Endodermal cell (in vitro differentiated cells): Measurements from ENCODE around the gene NFIL3. TPM values are rescaled to one million over a fixed set of nuclear protein-coding genes. Genes with fewer than 3 reads are reported as not detected.

Experiments
- DNase-seq: peaks from one replicate; pipeline ENCODE4 v3.0.0-alpha.2; 2017
- H3K27ac ChIP-seq: 2 replicates; pipeline ENCODE4 v1.5.1; 2013; ENCODE audit warnings: mild to moderate bottlenecking, low read depth, low read length, moderate library complexity
- H3K27me3 ChIP-seq: 2 replicates; pipeline ENCODE4 v1.6.1; 2013; ENCODE audit warnings: mild to moderate bottlenecking, low read length, moderate library complexity; ENCODE audit not compliant: insufficient read depth, control insufficient read depth, poor library complexity, severe bottlenecking
- H3K36me3 ChIP-seq: 2 replicates; pipeline ENCODE4 v1.7.0; 2013; ENCODE audit warnings: mild to moderate bottlenecking, low read length, moderate library complexity; ENCODE audit not compliant: control insufficient read depth, insufficient read depth
- H3K4me1 ChIP-seq: one replicate; pipeline ENCODE4 v1.7.0; 2013; ENCODE audit warnings: low read length; ENCODE audit not compliant: control insufficient read depth, insufficient read depth
- H3K4me3 ChIP-seq: 2 replicates; pipeline ENCODE4 v1.5.1; 2013; ENCODE audit warnings: mild to moderate bottlenecking, low read length, moderate library complexity
- H3K9ac ChIP-seq: 2 replicates; pipeline ENCODE4 v1.6.1; 2013; ENCODE audit warnings: mild to moderate bottlenecking, low read length, moderate library complexity; ENCODE audit not compliant: poor library complexity, severe bottlenecking; ENCODE audit errors: extremely low read depth
- H3K9me3 ChIP-seq: 2 replicates; pipeline ENCODE4 v1.6.1; 2013; ENCODE audit warnings: mild to moderate bottlenecking, low read length, moderate library complexity; ENCODE audit not compliant: control insufficient read depth
- H3K27ac Mint-ChIP-seq: 2 replicates; pipeline ENCODE4 v1.8.0; 2020; ENCODE audit warnings: mixed read lengths
- H3K27me3 Mint-ChIP-seq: 2 replicates; pipeline ENCODE4 v1.8.0; 2021; ENCODE audit warnings: mild to moderate bottlenecking, mixed read lengths; ENCODE audit not compliant: insufficient read depth
- H3K36me3 Mint-ChIP-seq: 2 replicates; pipeline ENCODE4 v1.8.0; 2020; ENCODE audit warnings: low read depth, mixed read lengths
- H3K4me1 Mint-ChIP-seq: 2 replicates; pipeline ENCODE4 v1.8.0; 2020; ENCODE audit warnings: mixed read lengths
- H3K4me3 Mint-ChIP-seq: 2 replicates; pipeline ENCODE4 v1.8.0; 2020; ENCODE audit warnings: mild to moderate bottlenecking, moderate library complexity, mixed read lengths
- H3K9me3 Mint-ChIP-seq: 2 replicates; pipeline ENCODE4 v1.8.0; 2020; ENCODE audit warnings: mild to moderate bottlenecking, mixed read lengths
- CTCF ChIP-seq: fragments of 200-600 bp; sonication (generic); conservative IDR thresholded peaks from 2 replicates; pipeline ENCODE4 v1.5.0; 2021; ENCODE audit warnings: antibody characterized with exemption, mild to moderate bottlenecking
- WGBS, 2 experiments: methylation state at CpG; one replicate each; pipeline versions ENCODE4 v1.1.5 to v1.1.7; 2013; ENCODE audit warnings: missing lambda C conversion rate in 2 of 2, mixed read lengths in 1 of 2; ENCODE audit not compliant: insufficient coverage in 1 of 2, insufficient read length in 1 of 2; 5-methylcytosine and 5-hydroxymethylcytosine counted together
- total RNA-seq, 2 donors: library from RNA; stranded (reverse); fragmentation: NEBNext Ultra II Directional in 1 of 2; extraction: Animal tissue kit (Norgen Biotek cat#: 25700) in 1 of 2; gene quantifications; 2 replicates in 1 of 2; 3 replicates in 1 of 2; pipeline ENCODE4 v1.2.1, GENCODE V29; 2021

Gene NFIL3
- total RNA-seq, 2 donors from 2014 or later: 13.5 to 17.4 TPM

GRCh38 chr9:91415290-91415689, 8.3 kb downstream of the NFIL3 start:
- WGBS, 2 experiments: 97 to 100% methylated on average over 1 to 3 of the region's 3 CpGs
- no peak overlapping the region for H3K27ac ChIP-seq
- no peak overlapping the region for H3K9ac ChIP-seq
- H3K9me3 ChIP-seq: no peaks in the 10 kb centered on the region
- Mint-ChIP-seq H3K9me3 (no peaks in the 10 kb centered on the region), H3K27ac (no peak overlapping the region), H3K4me3 (no peak overlapping the region), H3K36me3 (peaks cover 4% of the 10 kb centered on the region), H3K4me1 (peaks cover 1% of the 10 kb centered on the region), H3K27me3 (peaks cover 6% of the 10 kb centered on the region)
- TF ChIP-seq CTCF: no peak
- no peaks in the 10 kb centered on the region for H3K4me1 ChIP-seq
- H3K4me3 ChIP-seq: no peak overlapping the region
- peaks cover 6% of the 10 kb centered on the region for H3K36me3 ChIP-seq
- no peak for DNase-seq
- no peaks in the 10 kb centered on the region for H3K27me3 ChIP-seq

DNA sequence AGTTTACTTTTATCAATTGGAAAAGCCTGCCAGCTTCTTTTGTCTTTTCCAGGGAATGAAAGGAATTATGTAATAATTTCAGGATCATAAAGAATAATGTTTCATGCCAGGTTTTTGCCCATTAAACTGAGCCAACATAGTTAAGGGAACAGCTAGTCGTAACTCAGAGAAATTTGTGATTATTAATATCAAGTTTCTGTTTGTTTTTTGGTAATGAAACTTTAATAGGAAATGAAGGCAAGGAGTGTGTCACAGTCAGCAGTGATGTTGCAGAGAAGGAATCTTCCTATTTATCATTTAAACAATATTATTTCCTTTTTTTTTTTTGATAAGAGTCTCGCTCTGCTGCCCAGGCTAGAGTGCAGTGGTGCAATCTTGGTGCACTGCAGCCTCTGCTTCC, 10.7 kb downstream of the NFIL3 start:
- Mint-ChIP-seq H3K9me3 (no peaks in the 10 kb centered on the region), H3K27ac (no peak overlapping the region), H3K4me3 (no peak overlapping the region), H3K27me3 (no peaks in the 10 kb centered on the region), H3K36me3 (peaks cover 18% of the 10 kb centered on the region), H3K4me1 (no peaks in the 10 kb centered on the region)
- WGBS, 2 experiments: 89 to 100% methylated on average over 1 to 2 of the region's 2 CpGs
- H3K9ac ChIP-seq: no peak overlapping the region
- no peaks in the 10 kb centered on the region for H3K27me3 ChIP-seq
- DNase-seq: no peak
- no peaks in the 10 kb centered on the region for H3K4me1 ChIP-seq
- no peak overlapping the region for H3K4me3 ChIP-seq
- TF ChIP-seq CTCF: no peak
- no peak overlapping the region for H3K27ac ChIP-seq
- H3K9me3 ChIP-seq: no peaks in the 10 kb centered on the region
- H3K36me3 ChIP-seq: peaks cover 23% of the 10 kb centered on the region

- no peaks in the 10 kb centered on the region for H3K4me1 ChIP-seq
- Mint-ChIP-seq H3K27ac (no peak overlapping the region), H3K36me3 (peaks cover 30% of the 10 kb centered on the region), H3K9me3 (no peaks in the 10 kb centered on the region), H3K27me3 (no peaks in the 10 kb centered on the region), H3K4me1 (no peaks in the 10 kb centered on the region), H3K4me3 (no peak overlapping the region)
- peak; percentile 23 for TF ChIP-seq CTCF
- WGBS, 2 experiments: 88 to 100% methylated on average over 4 to 5 of the region's 5 CpGs
- no peak overlapping the region for H3K9ac ChIP-seq
- no peak overlapping the region for H3K4me3 ChIP-seq
- H3K9me3 ChIP-seq: no peaks in the 10 kb centered on the region
- DNase-seq: no peak
- no peak overlapping the region for H3K27ac ChIP-seq
- H3K36me3 ChIP-seq: peaks cover 23% of the 10 kb centered on the region
- H3K27me3 ChIP-seq: no peaks in the 10 kb centered on the region
These were observed 12.4 kb downstream of the NFIL3 start for GRCh38 chr9:91411096-91411771.
